HepG2 (cell line): ENCODE data around the gene PLCL1. TPM values are rescaled to one million over a fixed set of nuclear protein-coding genes. Genes with fewer than 3 reads are reported as not detected.

Experiments used
- ATAC-seq: fragments of 200-7000 bp; cut with Tn5 transposase; 3 replicates; pipeline ENCODE4 v1.9.1; 2020; ENCODE audit warnings: mild to moderate bottlenecking, moderate library complexity
- BruUV-seq: library from RNA; stranded (reverse); fragments of 400-500 nt; replicated peaks from 2 replicates; lab custom pipeline; 2021; lab: Mats Ljungman, UMichigan
- CTCF ChIA-PET: fragments of 300-600 bp; formaldehyde crosslinking; extraction: SDS; loops from one replicate; lab custom pipeline; 2021; ENCODE audit warnings: low total read pairs, inconsistent platforms, low intra/inter-chr PET ratio; lab: Yijun Ruan, JAX
- POLR2A ChIA-PET: fragments of 350-600 bp; sonication (Branson Sonifier 250); formaldehyde crosslinking; loops from one replicate; lab custom pipeline; 2020; ENCODE audit warnings: antibody characterized with exemption, inconsistent platforms; lab: Yijun Ruan, JAX
- DNase-seq: peaks from one replicate; pipeline ENCODE4 v3.0.0-alpha.2; 2015; ENCODE audit warnings: low spot score
- FAIRE-seq: peaks from 3 replicates; lab custom pipeline; 2011; peaks lifted over from hg19 to GRCh38; lab: Jason Lieb, UNC
- H2AFZ ChIP-seq: one replicate; pipeline ENCODE4 v1.6.1; 2011; ENCODE audit warnings: low read length, inconsistent platforms
- H3K27ac ChIP-seq: fragments of 300-600 bp; 3 replicates; pipeline ENCODE4 v1.8.0; 2011; ENCODE audit warnings: mixed run types, mild to moderate bottlenecking, mixed read lengths, low read length, inconsistent platforms; ENCODE audit not compliant: insufficient read depth; ENCODE audit errors: extremely low read length
- H3K27me3 ChIP-seq, 2 experiments: fragments of 200-600 bp in 1 of 2; 2 replicates in 1 of 2; 3 replicates in 1 of 2; pipeline versions ENCODE4 v1.6.0 to v1.8.0; 2011; ENCODE audit warnings: low read length in 2 of 2, mild to moderate bottlenecking in 2 of 2, moderate library complexity in 2 of 2, inconsistent platforms in 1 of 2; ENCODE audit not compliant: insufficient read depth in 2 of 2, control insufficient read depth in 1 of 2
- H3K36me3 ChIP-seq, 2 experiments: fragments of 200-600 bp in 1 of 2; replicated peaks in 1 of 2; 2 replicates in 1 of 2; 3 replicates in 1 of 2; pipeline versions ENCODE4 v1.5.1 to v1.8.0; 2011; ENCODE audit warnings: low read length in 2 of 2, inconsistent platforms in 1 of 2; ENCODE audit not compliant: insufficient read depth in 2 of 2, control insufficient read depth in 1 of 2
- H3K4me1 ChIP-seq: 2 replicates; pipeline ENCODE4 v1.5.1; 2012; ENCODE audit warnings: low read length, inconsistent platforms; ENCODE audit not compliant: insufficient read depth
- H3K4me2 ChIP-seq: 2 replicates; pipeline ENCODE4 v1.6.0; 2011; ENCODE audit warnings: low read depth, low read length, inconsistent platforms
- H3K4me3 ChIP-seq, 3 experiments: fragments of 200-600 bp in 1 of 3; sonication (generic), shearing (Covaris generic) in 1 of 3; replicated peaks in 1 of 3; 2 replicates each; pipeline ENCODE4 v1.5.1; 2011 to 2016; ENCODE audit warnings: low read length in 3 of 3, inconsistent platforms in 2 of 3, low read depth in 2 of 3, mild to moderate bottlenecking in 2 of 3, control low read depth in 1 of 3, mixed read lengths in 1 of 3; ENCODE audit not compliant: insufficient read depth in 1 of 3
- H3K79me2 ChIP-seq: one replicate; pipeline ENCODE4 v1.6.1; 2011; ENCODE audit warnings: low read length, inconsistent platforms; ENCODE audit not compliant: insufficient read depth
- H3K9ac ChIP-seq: 2 replicates; pipeline ENCODE4 v1.6.0; 2011; ENCODE audit warnings: mild to moderate bottlenecking, low read depth, low read length, inconsistent platforms; ENCODE audit not compliant: insufficient read depth
- H3K9me3 ChIP-seq: 2 replicates; pipeline ENCODE4 v1.5.1; 2012; ENCODE audit warnings: mild to moderate bottlenecking, low read length
- H4K20me1 ChIP-seq: 2 replicates; pipeline ENCODE4 v1.6.0; 2011; ENCODE audit warnings: inconsistent platforms, mild to moderate bottlenecking, low read length, moderate library complexity; ENCODE audit not compliant: insufficient read depth
- FOXC1 ChIP-seq: sonication (generic); formaldehyde crosslinking; IDR thresholded peaks from 2 replicates; pipeline ENCODE4 v1.8.0; 2022; ENCODE audit warnings: mild to moderate bottlenecking, missing genetic modification reagents, borderline replicate concordance
- MYC ChIP-seq: sonication (generic); formaldehyde crosslinking; IDR thresholded peaks from 2 replicates; pipeline ENCODE4 v1.9.0; 2021; ENCODE audit warnings: missing genetic modification reagents, borderline replicate concordance
- TBP ChIP-seq: sonication (generic); formaldehyde crosslinking; IDR thresholded peaks from 2 replicates; pipeline ENCODE4 v1.5.0; 2020; ENCODE audit warnings: missing genetic modification reagents
- TBX2 ChIP-seq: sonication (generic); formaldehyde crosslinking; IDR thresholded peaks from 2 replicates; pipeline ENCODE4 v1.5.0; 2020; ENCODE audit warnings: missing genetic modification reagents, mild to moderate bottlenecking, borderline replicate concordance
- TEAD2 ChIP-seq: sonication (generic); formaldehyde crosslinking; IDR thresholded peaks from 2 replicates; pipeline ENCODE4 v1.9.0; 2021; ENCODE audit warnings: missing genetic modification reagents
- ZBTB1 ChIP-seq: sonication (generic); formaldehyde crosslinking; IDR thresholded peaks from 2 replicates; pipeline ENCODE4 v1.4.0; 2020; ENCODE audit warnings: missing genetic modification reagents, borderline replicate concordance
- ZNF230 ChIP-seq: sonication (generic); formaldehyde crosslinking; IDR thresholded peaks from 2 replicates; pipeline ENCODE4 v1.4.0; 2020; ENCODE audit warnings: mild to moderate bottlenecking, missing genetic modification reagents
- ZNF552 ChIP-seq: sonication (generic); formaldehyde crosslinking; IDR thresholded peaks from 2 replicates; pipeline ENCODE4 v1.9.0; 2022; ENCODE audit warnings: missing genetic modification reagents, mild to moderate bottlenecking, borderline replicate concordance
- ZNF567 ChIP-seq: sonication (generic); formaldehyde crosslinking; IDR thresholded peaks from 2 replicates; pipeline ENCODE4 v1.8.1; 2023; ENCODE audit warnings: mild to moderate bottlenecking, missing genetic modification reagents, borderline replicate concordance
- ZNF788 ChIP-seq: sonication (generic); formaldehyde crosslinking; IDR thresholded peaks from 2 replicates; pipeline ENCODE4 v1.5.0; 2020; ENCODE audit warnings: mild to moderate bottlenecking, missing genetic modification reagents, borderline replicate concordance
- ZNF816 ChIP-seq: sonication (generic); formaldehyde crosslinking; IDR thresholded peaks from 2 replicates; pipeline ENCODE4 v1.8.0; 2022; ENCODE audit warnings: missing genetic modification reagents, mild to moderate bottlenecking, borderline replicate concordance
- in situ Hi-C: cut with HindIII; loops from 2 replicates; pipeline ENCODE4 v1.10.0; 2017; ENCODE audit warnings: low pct_unique_long_range_greater_than_20kb; ENCODE audit not compliant: extremely low pct_ligation_motif_present
- intact Hi-C: fragments of 100-400 bp; cut with micrococcal nuclease; formaldehyde crosslinking; loops from one replicate; pipeline ENCODE4 v1.10.0; 2022; ENCODE audit not compliant: unreplicated experiment
- polyA plus RNA-seq, 8 experiments: library from polyadenylated mRNA; depleted of rRNA in 3 of 8; stranded (reverse) in 7 of 8; unstranded in 1 of 8; fragments of >200 nt; fragmentation: Illumina TruSeq in 4 of 8; extraction: Trizol in 4 of 8; gene quantifications; 2 replicates each; pipeline versions ENCODE4 v1.2.1 to v1.2.3, GENCODE V29; 2011 to 2016; ENCODE audit warnings: low read depth in 4 of 8, missing spikeins in 1 of 8, mixed read lengths in 1 of 8; ENCODE audit not compliant: insufficient read depth in 1 of 8
- total RNA-seq, 5 experiments: library from RNA; depleted of rRNA; stranded (reverse); fragments of >200 nt; fragmentation: Illumina TruSeq; extraction: Trizol; gene quantifications; 2 replicates each; pipeline ENCODE4 v1.2.3, GENCODE V29; 2016; ENCODE audit warnings: low read depth in 1 of 5
- TF ChIP-seq, protein P1 (sequence below): sonication (generic); formaldehyde crosslinking; IDR thresholded peaks from 2 replicates; pipeline ENCODE4 v1.4.0; 2020; ENCODE audit warnings: missing genetic modification reagents, low read depth, mild to moderate bottlenecking, borderline replicate concordance
- TF ChIP-seq, protein P2 (sequence below): sonication (generic); formaldehyde crosslinking; IDR thresholded peaks from 2 replicates; pipeline ENCODE4 v1.4.0; 2020; ENCODE audit warnings: missing genetic modification reagents
- TF ChIP-seq, protein P3 (sequence below): sonication (generic); formaldehyde crosslinking; IDR thresholded peaks from 2 replicates; pipeline ENCODE4 v1.4.0; 2020; ENCODE audit warnings: low read depth, mild to moderate bottlenecking, missing genetic modification reagents
- TF ChIP-seq, protein P4 (sequence below): sonication (generic); formaldehyde crosslinking; IDR thresholded peaks from 2 replicates; pipeline ENCODE4 v1.4.0; 2020; ENCODE audit warnings: missing genetic modification reagents

The PLCL1 gene
- total and polyA plus RNA-seq, 2 of the 13 experiments (the other 11 are each of a cell fraction or from before 2014, with no cell fraction given): not detected

DNA sequence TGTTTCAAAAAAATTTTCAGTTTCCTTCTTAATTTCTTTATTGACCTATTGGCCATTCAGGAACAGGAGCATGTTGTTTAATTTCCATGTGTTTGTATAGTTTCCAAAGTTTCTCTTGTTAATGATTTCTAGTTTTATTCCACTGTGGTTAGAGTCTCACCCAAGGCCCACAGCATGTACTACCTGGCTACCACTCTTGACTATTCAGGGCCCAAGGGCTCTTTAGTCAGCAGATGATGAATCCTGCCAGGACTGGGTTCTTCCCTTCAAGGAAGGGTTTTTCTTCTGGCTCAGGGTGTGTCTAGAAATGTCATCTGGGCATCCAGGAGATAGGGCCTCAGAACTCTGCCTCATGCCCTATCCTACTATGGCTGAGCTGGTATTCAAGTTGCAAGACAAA lies 161.4 kb downstream of the PLCL1 start:
- H4K20me1 ChIP-seq: no peaks in the 10 kb centered on the region
- no peaks in the 10 kb centered on the region for H3K36me3 ChIP-seq
- FAIRE-seq (no peak), ATAC-seq (no peak), DNase-seq (no peak)
- H3K4me3 ChIP-seq: no peak overlapping the region
- no peak overlapping the region for H3K4me2 ChIP-seq
- no peak overlapping the region for H2AFZ ChIP-seq
- H3K9ac ChIP-seq: no peak overlapping the region
- no peaks in the 10 kb centered on the region for H3K79me2 ChIP-seq
- H3K4me1 ChIP-seq: no peaks in the 10 kb centered on the region
- in situ Hi-C loops (no loop called here), intact Hi-C loops (no loop called here)
- TF ChIP-seq, protein P1, sequence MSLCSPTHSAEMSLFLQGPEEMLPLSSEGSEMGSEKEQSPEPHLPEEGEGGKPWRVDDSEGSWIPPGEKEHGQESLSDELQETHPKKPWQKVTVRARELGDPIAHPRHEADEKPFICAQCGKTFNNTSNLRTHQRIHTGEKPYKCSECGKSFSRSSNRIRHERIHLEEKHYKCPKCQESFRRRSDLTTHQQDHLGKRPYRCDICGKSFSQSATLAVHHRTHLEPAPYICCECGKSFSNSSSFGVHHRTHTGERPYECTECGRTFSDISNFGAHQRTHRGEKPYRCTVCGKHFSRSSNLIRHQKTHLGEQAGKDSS (CRISPR knock-in tag): no peak
- TF ChIP-seq ZBTB1 (CRISPR knock-in tag) (no peak), ZNF816 (no peak), TBX2 (no peak), ZNF230 (CRISPR knock-in tag) (no peak), ZNF552 (no peak), ZNF788 (CRISPR knock-in tag) (no peak), MYC (CRISPR knock-in tag) (no peak), TBP (CRISPR knock-in tag) (no peak), ZNF567 (no peak), FOXC1 (no peak), TEAD2 (CRISPR knock-in tag) (no peak)
- TF ChIP-seq, protein P2, sequence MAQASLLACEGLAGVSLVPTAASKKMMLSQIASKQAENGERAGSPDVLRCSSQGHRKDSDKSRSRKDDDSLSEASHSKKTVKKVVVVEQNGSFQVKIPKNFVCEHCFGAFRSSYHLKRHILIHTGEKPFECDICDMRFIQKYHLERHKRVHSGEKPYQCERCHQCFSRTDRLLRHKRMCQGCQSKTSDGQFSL (CRISPR knock-in tag): no peak
- TF ChIP-seq, protein P3, sequence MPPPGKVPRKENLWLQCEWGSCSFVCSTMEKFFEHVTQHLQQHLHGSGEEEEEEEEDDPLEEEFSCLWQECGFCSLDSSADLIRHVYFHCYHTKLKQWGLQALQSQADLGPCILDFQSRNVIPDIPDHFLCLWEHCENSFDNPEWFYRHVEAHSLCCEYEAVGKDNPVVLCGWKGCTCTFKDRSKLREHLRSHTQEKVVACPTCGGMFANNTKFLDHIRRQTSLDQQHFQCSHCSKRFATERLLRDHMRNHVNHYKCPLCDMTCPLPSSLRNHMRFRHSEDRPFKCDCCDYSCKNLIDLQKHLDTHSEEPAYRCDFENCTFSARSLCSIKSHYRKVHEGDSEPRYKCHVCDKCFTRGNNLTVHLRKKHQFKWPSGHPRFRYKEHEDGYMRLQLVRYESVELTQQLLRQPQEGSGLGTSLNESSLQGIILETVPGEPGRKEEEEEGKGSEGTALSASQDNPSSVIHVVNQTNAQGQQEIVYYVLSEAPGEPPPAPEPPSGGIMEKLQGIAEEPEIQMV (CRISPR knock-in tag): no peak
- TF ChIP-seq, protein P4, sequence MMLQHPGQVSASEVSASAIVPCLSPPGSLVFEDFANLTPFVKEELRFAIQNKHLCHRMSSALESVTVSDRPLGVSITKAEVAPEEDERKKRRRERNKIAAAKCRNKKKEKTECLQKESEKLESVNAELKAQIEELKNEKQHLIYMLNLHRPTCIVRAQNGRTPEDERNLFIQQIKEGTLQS (CRISPR knock-in tag): no peak
- H3K9me3 ChIP-seq: no peaks in the 10 kb centered on the region
- ChIA-PET POLR2A (no interaction called here), CTCF (no interaction called here)
- no peaks in the 10 kb centered on the region for H3K27me3 ChIP-seq
- no peak overlapping the region for H3K27ac ChIP-seq
- no TSS peak for BruUV-seq
